Lung (tissue), 13 donors: ENCODE measurements around the gene GPRIN1. TPM values are rescaled to one million over a fixed set of nuclear protein-coding genes. Genes with fewer than 3 reads are reported as not detected.

Experiments
- ATAC-seq: fragments of 200-7000 bp; cut with Tn5 transposase; one replicate; pipeline ENCODE4 v1.9.1; 2020; ENCODE audit warnings: moderate number of reproducible peaks; ENCODE audit not compliant: insufficient read depth, low FRiP score
- DNase-seq, 3 donors: peaks; one replicate each; pipeline ENCODE4 v3.0.0-alpha.2; 2013 to 2017
- H3K27ac ChIP-seq, 2 donors: one replicate each; pipeline ENCODE4 v1.5.1; 2013; ENCODE audit warnings: mild to moderate bottlenecking in 2 of 2, moderate library complexity in 2 of 2, control low read depth in 1 of 2, inconsistent platforms in 1 of 2, low read depth in 1 of 2, low read length in 1 of 2
- H3K27me3 ChIP-seq, 3 donors: one replicate each; pipeline ENCODE4 v1.5.1; 2013; ENCODE audit warnings: low read length in 2 of 3; ENCODE audit not compliant: control insufficient read depth in 3 of 3, insufficient read depth in 3 of 3
- H3K36me3 ChIP-seq, 4 donors: one replicate each; pipeline ENCODE4 v1.5.1; 2013; ENCODE audit warnings: low read length in 4 of 4, mild to moderate bottlenecking in 1 of 4, moderate library complexity in 1 of 4; ENCODE audit not compliant: control insufficient read depth in 4 of 4, insufficient read depth in 4 of 4
- H3K4me1 ChIP-seq, 5 donors: one replicate each; pipeline ENCODE4 v1.5.1; 2013; ENCODE audit warnings: low read length in 5 of 5, mild to moderate bottlenecking in 2 of 5, moderate library complexity in 1 of 5; ENCODE audit not compliant: control insufficient read depth in 5 of 5, insufficient read depth in 5 of 5
- H3K4me3 ChIP-seq: one replicate; pipeline ENCODE4 v1.5.1; 2013; ENCODE audit warnings: mild to moderate bottlenecking, control low read depth, moderate library complexity
- H3K9ac ChIP-seq, 2 donors: one replicate each; pipeline ENCODE4 v1.5.1; 2013; ENCODE audit warnings: low read length in 2 of 2, control low read depth in 1 of 2; ENCODE audit not compliant: insufficient read depth in 1 of 2
- H3K9me3 ChIP-seq, 4 donors: one replicate each; pipeline ENCODE4 v1.5.1; 2013; ENCODE audit warnings: low read length in 3 of 4, mild to moderate bottlenecking in 1 of 4, moderate library complexity in 1 of 4; ENCODE audit not compliant: control insufficient read depth in 4 of 4, insufficient read depth in 3 of 4
- CTCF ChIP-seq: IDR thresholded peaks from 2 replicates; pipeline ENCODE4 v1.5.1; 2012; ENCODE audit warnings: mild to moderate bottlenecking; ENCODE audit errors: control extremely low read depth, extremely low read depth
- WGBS, 2 donors: extraction: QIAGEN DNeasy Blood & Tissue Kit; methylation state at CpG; one replicate each; pipeline ENCODE4 v1.1.7; 2013; 5-methylcytosine and 5-hydroxymethylcytosine counted together
- polyA plus RNA-seq, 2 donors: library from polyadenylated mRNA; stranded (reverse); fragments of 200-250 nt; gene quantifications; one replicate each; pipeline ENCODE4 v1.2.1, GENCODE V29; 2013
- small RNA-seq: library from RNA; depleted of rRNA; stranded (forward); fragments of <200 nt; gene quantifications from one replicate; pipeline ENCODE3, GENCODE V24; 2014; ENCODE audit warnings: low replicate concordance
- total RNA-seq, 2 donors: library from RNA; depleted of rRNA in 1 of 2; stranded (reverse); fragments of >200 nt in 1 of 2; gene quantifications; one replicate each; pipeline ENCODE4 v1.2.1, GENCODE V29; 2014 to 2021
- donor health status: control.
- donor health status: control.
- donor health status: Bipolar disorder and iron deficiency.
- donor health status: healthy.
- donor health status: DM: yes; HTN: yes; CAD: no.

GPRIN1 gene
- total and polyA plus RNA-seq, 4 donors = 0.39 to 1.1 (median 0.82) TPM

- no peak for TF ChIP-seq CTCF
- no peaks in the 10 kb centered on the region for H3K27me3 ChIP-seq
- no peaks in the 10 kb centered on the region for H3K36me3 ChIP-seq
- H3K9me3 ChIP-seq = no peaks in the 10 kb centered on the region
- H3K4me1 ChIP-seq = peaks cover 0 to 3% (median 0%) of the 10 kb centered on the region in 5 donors
- ATAC-seq (no peak), DNase-seq (no peak)
- H3K9ac ChIP-seq = no peak overlapping the region
- no peak overlapping the region for H3K4me3 ChIP-seq
- no peak overlapping the region for H3K27ac ChIP-seq
- 83 to 88% methylated on average over 7 of the region's 7 CpGs for WGBS, 2 donors
Observed at GRCh38 chr5:176549871-176550270, 60.1 kb downstream of the GPRIN1 start.

DNA sequence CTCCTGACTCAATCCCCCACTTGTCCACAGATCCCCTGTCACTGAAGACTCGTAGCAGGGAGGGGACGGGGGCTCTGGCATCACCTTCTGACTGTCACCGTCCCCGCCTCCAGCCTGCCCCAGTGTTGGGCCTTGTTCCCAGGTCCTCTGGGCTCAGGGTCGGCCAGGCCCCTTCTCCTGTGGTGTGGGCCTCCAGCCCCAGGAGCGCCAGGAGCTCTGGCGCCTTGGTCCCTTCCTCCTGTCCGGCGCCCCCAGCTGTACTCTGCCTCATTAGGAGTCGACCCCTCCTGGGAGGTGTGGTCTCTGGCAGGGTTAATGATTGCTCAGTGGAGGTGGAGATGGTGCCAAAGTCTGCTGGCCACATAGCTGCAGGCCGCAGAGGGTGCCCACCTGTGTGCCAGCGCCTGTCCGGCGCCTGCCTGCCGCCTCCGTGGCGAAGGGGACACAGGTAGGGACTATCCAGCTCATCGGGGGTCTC is 61.0 kb downstream of the GPRIN1 start, which contains the start of gene CDHR2:
TSS of gene CDHR2 (plus strand) at position 376 of the 478 bp plus-strand sequence. CDS start 16,011 bp downstream, outside the sequence.
- Histone ChIP-seq H3K36me3 (no peaks in the 10 kb centered on the region), H3K9ac (no peak within 1 kb of the TSS), H3K27me3 (no peaks in the 10 kb centered on the region), H3K9me3 (no peaks in the 10 kb centered on the region), H3K4me1 (peaks cover 0 to 2% (median 0%) of the 10 kb centered on the region in 5 donors), H3K27ac (no peak within 1 kb of the TSS), H3K4me3 (no peak within 1 kb of the TSS)
- no peak for TF ChIP-seq CTCF
- WGBS, 2 donors = 70 to 72% methylated on average over 18 of the region's 18 CpGs
- no peak for ATAC-seq
- no peak for DNase-seq

DNA sequence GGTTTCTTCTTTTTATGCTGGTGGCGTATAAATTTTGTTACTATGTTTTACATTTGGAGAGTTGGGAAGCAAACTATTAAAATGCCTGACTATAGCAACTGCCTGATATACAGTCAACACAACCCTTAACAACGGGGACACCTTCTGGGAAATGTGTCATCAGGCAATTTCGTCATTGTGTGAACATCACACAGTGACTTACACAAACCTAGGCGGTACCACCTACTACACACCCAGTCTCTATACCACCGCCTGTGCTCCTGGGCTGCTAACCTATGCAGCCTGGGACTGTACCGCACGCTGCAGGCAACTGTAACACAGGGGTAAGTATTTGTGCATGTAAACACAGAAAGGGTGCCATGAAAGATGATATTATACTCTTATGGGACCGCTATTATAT is 62.2 kb downstream of the GPRIN1 start:
- H3K9ac ChIP-seq = no peak overlapping the region
- H3K4me1 ChIP-seq = peaks cover 0 to 9% (median 0%) of the 10 kb centered on the region in 5 donors
- TF ChIP-seq CTCF = no peak
- no peaks in the 10 kb centered on the region for H3K27me3 ChIP-seq
- ATAC-seq (no peak), DNase-seq (no peak)
- no peak overlapping the region for H3K4me3 ChIP-seq
- no peak overlapping the region for H3K27ac ChIP-seq
- no peaks in the 10 kb centered on the region for H3K36me3 ChIP-seq
- WGBS, 2 donors = 64 to 73% methylated on average over 8 of the region's 8 CpGs
- no peaks in the 10 kb centered on the region for H3K9me3 ChIP-seq

Small RNA genes within 50 kb of the gene (small RNA-seq; reads per million reads assigned to genes)
- not detected for gene MIR4281
- not detected for gene RF00019
- gene RN7SL684P = not detected

Other genes with a start within 250 kb of the GPRIN1 start
- gene KIAA1191, start 248.4 kb downstream of the GPRIN1 start, total RNA-seq = 10 to 100 TPM; 76.7 to 78.1 TPM
- 10 to 100 TPM; 41.0 to 47.0 TPM for gene KIAA1191, start 248.4 kb downstream of the GPRIN1 start, polyA plus RNA-seq
- 10 to 100 TPM in 1 of 2 donors, 1 to 10 TPM in 1; 6.1 to 13.4 TPM for gene ARL10, start 244.7 kb downstream of the GPRIN1 start, total RNA-seq
- 1 to 10 TPM; 1.5 to 2.6 TPM for gene ARL10, start 244.7 kb downstream of the GPRIN1 start, polyA plus RNA-seq
- 10 to 100 TPM in 1 of 2 donors, 1 to 10 TPM in 1; 5.0 to 28.5 TPM for gene NOP16, start 221.6 kb downstream of the GPRIN1 start, total RNA-seq
- gene NOP16, start 221.6 kb downstream of the GPRIN1 start, polyA plus RNA-seq = 10 to 100 TPM; 44.4 to 52.1 TPM
- 100 to 1,000 TPM in 1 of 2 donors, 10 to 100 TPM in 1; 71.2 to 101 TPM for gene HIGD2A, start 221.4 kb downstream of the GPRIN1 start, total RNA-seq
- gene HIGD2A, start 221.4 kb downstream of the GPRIN1 start, polyA plus RNA-seq = 100 to 1,000 TPM; 115 to 190 TPM
- 100 to 1,000 TPM in 1 of 2 donors, 10 to 100 TPM in 1; 33.2 to 123 TPM for gene CLTB, start 193.6 kb downstream of the GPRIN1 start, total RNA-seq
- gene CLTB, start 193.6 kb downstream of the GPRIN1 start, polyA plus RNA-seq = 100 to 1,000 TPM; 101 to 193 TPM
- gene FAF2, start 161.8 kb downstream of the GPRIN1 start, total RNA-seq = 10 to 100 TPM; 33.4 to 40.1 TPM
- gene FAF2, start 161.8 kb downstream of the GPRIN1 start, polyA plus RNA-seq = 10 to 100 TPM; 12.5 to 19.8 TPM
- 10 to 100 TPM; 23.4 to 40.5 TPM for gene RNF44, start 72.8 kb downstream of the GPRIN1 start, total RNA-seq
- 10 to 100 TPM; 15.3 to 27.7 TPM for gene RNF44, start 72.8 kb downstream of the GPRIN1 start, polyA plus RNA-seq
- gene CDHR2, start 60.8 kb downstream of the GPRIN1 start, total RNA-seq = 1 to 10 TPM in 1 of 2 donors, under 1 TPM in 1; 0.74 to 1.5 TPM
- under 1 TPM; 0.02 to 0.10 TPM for gene CDHR2, start 60.8 kb downstream of the GPRIN1 start, polyA plus RNA-seq
- not detected for gene SNCB, start 20.4 kb upstream of the GPRIN1 start, total RNA-seq
- gene SNCB, start 20.4 kb upstream of the GPRIN1 start, polyA plus RNA-seq = under 1 TPM in 1 of 2 donors, not detected in 1; 0.02 TPM
- gene EIF4E1B, start 20.5 kb upstream of the GPRIN1 start, total RNA-seq = not detected
- not detected for gene EIF4E1B, start 20.5 kb upstream of the GPRIN1 start, polyA plus RNA-seq
- gene TSPAN17, start 37.3 kb upstream of the GPRIN1 start, total RNA-seq = 10 to 100 TPM; 14.8 to 37.4 TPM
- 10 to 100 TPM; 20.1 to 35.6 TPM for gene TSPAN17, start 37.3 kb upstream of the GPRIN1 start, polyA plus RNA-seq
- gene UNC5A, start 200.4 kb upstream of the GPRIN1 start, total RNA-seq = under 1 TPM; 0.14 to 0.40 TPM
- gene UNC5A, start 200.4 kb upstream of the GPRIN1 start, polyA plus RNA-seq = under 1 TPM; 0.08 to 0.11 TPM